SK-N-MC (cell line): ENCODE measurements around the gene SERPINA4.

Experiments used
- DNase-seq: peaks from one replicate; pipeline ENCODE4 v3.0.0-alpha.2; 2011; ENCODE audit warnings: low read depth, low spot score
- H3K27ac ChIP-seq: fragments of 200-600 bp; sonication (generic); 2 replicates; pipeline ENCODE4 v1.5.1; 2016; ENCODE audit warnings: mixed run types
- H3K36me3 ChIP-seq: fragments of 200-600 bp; sonication (generic); 2 replicates; pipeline ENCODE4 v1.6.1; 2017; ENCODE audit warnings: antibody characterized with exemption, low read length, mixed read lengths; ENCODE audit not compliant: insufficient read depth
- H3K4me3 ChIP-seq: fragments of 200-600 bp; sonication (generic); 2 replicates; pipeline ENCODE4 v1.5.1; 2016
- H3K9ac ChIP-seq: fragments of 200-600 bp; sonication (generic); 2 replicates; pipeline ENCODE4 v1.8.0; 2017; ENCODE audit warnings: mixed run types, mixed read lengths; ENCODE audit not compliant: insufficient read length
- H3K9me3 ChIP-seq: fragments of 200-600 bp; sonication (generic); 2 replicates; pipeline ENCODE4 v1.6.1; 2017; ENCODE audit warnings: low read depth, mild to moderate bottlenecking, antibody characterized with exemption, low read length, moderate library complexity, mixed read lengths
- EZH2 ChIP-seq: fragments of 200-600 bp; sonication (generic); IDR thresholded peaks from one replicate; pipeline ENCODE4 v1.6.1; 2017; ENCODE audit warnings: antibody characterized with exemption
- FOXP2 ChIP-seq: optimal IDR thresholded peaks from 2 replicates; pipeline ENCODE3; 2011; ENCODE audit warnings: mild to moderate bottlenecking, moderate library complexity; ENCODE audit not compliant: insufficient read depth; ENCODE audit errors: extremely low read length, control extremely low read depth
- POLR2AphosphoS5 ChIP-seq: IDR thresholded peaks from 2 replicates; pipeline ENCODE4 v1.6.1; 2012; ENCODE audit warnings: mild to moderate bottlenecking, low read depth, low read length, borderline replicate concordance

The SERPINA4 gene

GRCh38 chr14:94541234-94541975 is 19.8 kb upstream of the SERPINA4 start:
- Histone ChIP-seq H3K4me3 (no peak overlapping the region), H3K27ac (no peak overlapping the region), H3K36me3 (no peaks in the 10 kb centered on the region), H3K9ac (no peak overlapping the region), H3K9me3 (no peaks in the 10 kb centered on the region)
- DNase-seq: no peak
- TF ChIP-seq EZH2: no peak
- no peak for TF ChIP-seq POLR2AphosphoS5
- no peak for TF ChIP-seq FOXP2

DNA sequence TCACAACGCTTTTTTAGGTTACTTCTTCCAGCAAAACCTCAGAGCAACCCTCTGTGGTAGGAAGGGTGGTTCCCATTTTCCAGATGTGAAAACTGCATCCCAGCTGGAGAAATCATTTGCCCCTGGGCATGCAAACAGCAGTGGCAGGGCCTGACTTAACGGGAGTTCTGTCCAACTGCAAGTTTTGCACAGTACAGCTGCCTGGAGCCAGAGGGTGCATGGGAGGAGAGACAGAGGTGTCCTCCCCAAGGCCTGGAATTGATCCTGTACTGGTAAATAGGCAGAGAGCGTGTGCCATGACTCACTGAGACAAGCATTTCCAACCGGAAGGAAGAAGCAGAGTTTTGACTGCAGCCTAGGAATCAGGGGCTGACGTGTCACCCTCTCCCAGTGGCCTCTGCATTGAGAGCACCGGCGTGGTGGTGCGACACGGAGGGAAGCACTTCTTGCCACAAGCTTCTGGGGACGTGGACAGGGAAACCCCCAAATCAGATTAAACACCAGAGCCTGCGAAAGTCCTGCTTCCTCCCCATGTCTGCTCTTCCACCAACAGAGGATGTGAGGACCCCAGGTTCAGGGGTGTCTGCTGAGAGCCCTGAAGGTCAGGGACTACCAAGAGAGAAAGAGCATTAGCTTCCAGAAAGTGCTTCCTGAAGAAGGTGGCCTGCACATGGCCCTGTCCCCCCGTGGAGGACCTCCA is 19.0 kb upstream of the SERPINA4 start:
- H3K4me3 ChIP-seq: no peak overlapping the region
- no peak overlapping the region for H3K9ac ChIP-seq
- DNase-seq: no peak
- no peak overlapping the region for H3K27ac ChIP-seq
- H3K9me3 ChIP-seq: no peaks in the 10 kb centered on the region
- TF ChIP-seq POLR2AphosphoS5 (no peak), FOXP2 (no peak), EZH2 (no peak)
- no peaks in the 10 kb centered on the region for H3K36me3 ChIP-seq

GRCh38 chr14:94542811-94543440 is 18.3 kb upstream of the SERPINA4 start:
- H3K9me3 ChIP-seq: no peaks in the 10 kb centered on the region
- H3K27ac ChIP-seq: no peak overlapping the region
- no peaks in the 10 kb centered on the region for H3K36me3 ChIP-seq
- no peak for DNase-seq
- no peak overlapping the region for H3K4me3 ChIP-seq
- no peak overlapping the region for H3K9ac ChIP-seq
- no peak for TF ChIP-seq EZH2

DNA sequence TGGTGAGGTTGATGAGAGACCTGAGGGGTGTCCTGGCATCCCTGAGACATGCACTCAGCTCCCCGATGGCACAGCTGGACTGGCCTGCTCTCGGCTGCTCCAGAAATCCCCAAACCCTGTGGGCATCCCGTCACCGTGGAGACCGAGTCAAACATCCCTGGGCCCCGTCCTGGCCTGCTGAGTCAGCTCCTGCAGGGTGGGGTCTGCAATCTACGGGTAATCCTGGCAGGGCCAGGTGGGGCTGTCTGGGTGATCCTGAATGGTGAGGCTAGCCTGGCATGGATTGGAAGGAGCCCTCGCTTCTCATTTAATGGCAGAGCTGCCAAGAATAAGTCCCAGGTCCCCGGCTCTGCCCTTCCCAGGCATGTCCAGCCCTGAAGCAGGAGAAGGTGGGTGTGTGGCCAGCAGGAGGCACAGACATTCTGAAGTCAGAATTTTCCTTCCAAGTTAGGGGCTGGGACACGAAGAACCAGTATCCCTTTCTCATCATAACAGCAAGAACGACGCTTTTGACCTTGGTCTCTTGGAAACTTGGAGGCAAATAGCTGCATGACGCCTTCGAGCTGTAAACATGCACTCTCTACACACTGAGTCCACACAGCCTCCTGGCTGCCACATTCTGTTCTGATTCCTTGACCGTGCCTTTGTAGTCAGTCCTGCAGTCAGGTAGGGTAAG is 17.7 kb upstream of the SERPINA4 start:
- H3K27ac ChIP-seq: no peak overlapping the region
- no peak overlapping the region for H3K4me3 ChIP-seq
- no peaks in the 10 kb centered on the region for H3K9me3 ChIP-seq
- no peaks in the 10 kb centered on the region for H3K36me3 ChIP-seq
- DNase-seq: no peak
- TF ChIP-seq FOXP2: no peak
- TF ChIP-seq EZH2: no peak
- no peak for TF ChIP-seq POLR2AphosphoS5
- no peak overlapping the region for H3K9ac ChIP-seq

DNA sequence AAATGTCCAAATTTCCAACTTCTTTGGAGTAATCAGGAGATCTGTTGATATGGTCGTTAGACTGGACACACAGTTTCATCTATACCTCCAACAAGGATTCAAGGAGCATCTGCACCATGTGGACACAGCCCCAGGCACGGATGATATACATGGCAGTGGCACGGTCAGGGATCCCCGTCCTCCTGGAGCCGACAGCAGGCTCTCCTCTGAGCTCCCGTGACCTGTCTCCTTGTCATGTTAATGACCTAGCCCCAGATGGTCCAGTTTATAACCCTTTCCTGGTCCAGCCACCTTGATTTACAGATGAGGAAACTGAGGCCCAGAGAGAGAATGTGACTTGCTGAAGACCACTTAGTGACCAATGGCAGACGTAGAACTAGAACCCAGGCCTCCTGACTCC is 16.5 kb upstream of the SERPINA4 start:
- Histone ChIP-seq H3K27ac (no peak overlapping the region), H3K9ac (no peak overlapping the region), H3K4me3 (no peak overlapping the region), H3K9me3 (no peaks in the 10 kb centered on the region), H3K36me3 (no peaks in the 10 kb centered on the region)
- TF ChIP-seq FOXP2 (no peak), POLR2AphosphoS5 (no peak), EZH2 (no peak)
- DNase-seq: no peak

GRCh38 chr14:94545131-94545841 is 16.0 kb upstream of the SERPINA4 start:
- H3K27ac ChIP-seq: no peak overlapping the region
- H3K9ac ChIP-seq: no peak overlapping the region
- TF ChIP-seq EZH2 (no peak), POLR2AphosphoS5 (no peak), FOXP2 (no peak)
- no peak for DNase-seq
- H3K4me3 ChIP-seq: no peak overlapping the region
- H3K9me3 ChIP-seq: no peaks in the 10 kb centered on the region
- no peaks in the 10 kb centered on the region for H3K36me3 ChIP-seq

DNA sequence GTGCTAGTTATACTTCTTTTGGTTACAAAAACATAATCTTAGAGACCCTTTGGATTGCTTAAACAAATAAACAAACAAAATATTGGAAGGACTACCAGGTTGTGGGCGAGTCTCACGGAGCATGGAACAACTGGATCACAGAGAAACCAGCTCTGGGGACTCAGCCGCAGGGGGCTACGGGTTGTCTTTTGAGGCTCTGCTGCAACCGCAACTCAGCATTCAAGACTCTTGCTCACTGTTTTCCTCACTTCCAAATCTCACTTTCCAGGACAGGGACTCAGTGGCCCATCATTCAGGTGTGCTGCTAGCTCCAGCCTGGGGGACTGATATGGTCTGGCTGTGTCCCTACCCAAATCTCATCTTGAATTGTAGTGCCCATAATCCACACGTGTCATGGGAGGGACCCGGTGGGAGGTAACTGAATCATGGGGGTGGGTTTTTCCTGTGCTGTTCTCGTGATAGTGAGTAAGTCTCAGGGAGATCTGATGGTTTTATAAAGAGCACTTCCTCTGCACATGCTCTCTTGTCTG is 14.0 kb upstream of the SERPINA4 start:
- Histone ChIP-seq H3K4me3 (no peak overlapping the region), H3K36me3 (no peaks in the 10 kb centered on the region), H3K9me3 (no peaks in the 10 kb centered on the region), H3K9ac (no peak overlapping the region), H3K27ac (no peak overlapping the region)
- TF ChIP-seq POLR2AphosphoS5: no peak
- TF ChIP-seq FOXP2: no peak
- no peak for TF ChIP-seq EZH2
- no peak for DNase-seq
